Mesenchymal stem cell (in vitro differentiated cells and primary cell): ENCODE measurements around the gene PDZD2.
"Not testable (repeated sequence)": the region's sequence is repeated elsewhere in the genome, so short reads cannot be mapped to it uniquely, and the experiment has no call there.

Experiments used
- DNase-seq: peaks from one replicate; pipeline ENCODE4 v3.0.0-alpha.2; 2013
- H2AFZ ChIP-seq: one replicate; pipeline ENCODE4 v1.6.1; 2013; ENCODE audit warnings: low read depth, mild to moderate bottlenecking, control low read depth, inconsistent platforms, low read length, moderate library complexity
- H2AK5ac ChIP-seq: 2 replicates; pipeline ENCODE4 v1.6.1; 2013; ENCODE audit warnings: low read length, moderate library complexity, mild to moderate bottlenecking, inconsistent platforms; ENCODE audit not compliant: severe bottlenecking
- H2BK120ac ChIP-seq: one replicate; pipeline ENCODE4 v1.6.1; 2013; ENCODE audit warnings: low read depth, mild to moderate bottlenecking, inconsistent platforms, low read length, moderate library complexity
- H2BK12ac ChIP-seq, 2 experiments: one replicate each; pipeline ENCODE4 v1.6.1; 2013; ENCODE audit warnings: inconsistent platforms in 2 of 2, low read length in 2 of 2, mild to moderate bottlenecking in 2 of 2, moderate library complexity in 2 of 2, control low read depth in 1 of 2
- H2BK15ac ChIP-seq: one replicate; pipeline ENCODE4 v1.6.1; 2013; ENCODE audit warnings: mild to moderate bottlenecking, low read depth, inconsistent platforms; ENCODE audit not compliant: poor library complexity, severe bottlenecking
- H2BK5ac ChIP-seq: 2 replicates; pipeline ENCODE4 v1.6.1; 2013; ENCODE audit warnings: low read depth, mild to moderate bottlenecking, low read length, control low read depth, inconsistent platforms; ENCODE audit not compliant: poor library complexity, severe bottlenecking
- H3K14ac ChIP-seq, 2 experiments: one replicate each; pipeline ENCODE4 v1.6.1; 2013; ENCODE audit warnings: inconsistent platforms in 2 of 2, low read length in 2 of 2, control low read depth in 1 of 2, mild to moderate bottlenecking in 1 of 2, moderate library complexity in 1 of 2
- H3K18ac ChIP-seq, 2 experiments: one replicate each; pipeline ENCODE4 v1.6.1; 2013; ENCODE audit warnings: inconsistent platforms in 2 of 2, low read length in 2 of 2, control low read depth in 1 of 2, low read depth in 1 of 2, mild to moderate bottlenecking in 1 of 2
- H3K23ac ChIP-seq, 2 experiments: one replicate each; pipeline ENCODE4 v1.6.1; 2013; ENCODE audit warnings: inconsistent platforms in 2 of 2, low read length in 2 of 2, mild to moderate bottlenecking in 2 of 2, moderate library complexity in 2 of 2, control low read depth in 1 of 2
- H3K27ac ChIP-seq: 2 replicates; pipeline ENCODE4 v1.5.1; 2013; ENCODE audit warnings: mild to moderate bottlenecking, moderate library complexity, low read length, control low read depth, inconsistent platforms; ENCODE audit not compliant: poor library complexity, severe bottlenecking
- H3K27me3 ChIP-seq, 2 experiments: 2 replicates each; pipeline versions ENCODE4 v1.6.1 to v1.7.0; 2013; ENCODE audit warnings: low read length in 2 of 2, mild to moderate bottlenecking in 2 of 2, moderate library complexity in 2 of 2, control low read depth in 1 of 2, inconsistent platforms in 1 of 2; ENCODE audit not compliant: control insufficient read depth in 1 of 2, insufficient read depth in 1 of 2
- H3K36me3 ChIP-seq, 2 experiments: 2 replicates each; pipeline versions ENCODE4 v1.6.1 to v1.7.0; 2013; ENCODE audit warnings: low read length in 2 of 2, control low read depth in 1 of 2, inconsistent platforms in 1 of 2, low read depth in 1 of 2, mild to moderate bottlenecking in 1 of 2; ENCODE audit not compliant: insufficient read depth in 2 of 2, control insufficient read depth in 1 of 2
- H3K4ac ChIP-seq, 2 experiments: one replicate each; pipeline ENCODE4 v1.6.1; 2013; ENCODE audit warnings: inconsistent platforms in 2 of 2, low read length in 2 of 2, mild to moderate bottlenecking in 2 of 2, moderate library complexity in 2 of 2, control low read depth in 1 of 2, low read depth in 1 of 2
- H3K4me1 ChIP-seq: 2 replicates; pipeline ENCODE4 v1.6.1; 2013; ENCODE audit warnings: low read depth, low read length, control low read depth; ENCODE audit not compliant: control insufficient read depth, insufficient read depth
- H3K4me2 ChIP-seq: 2 replicates; pipeline ENCODE4 v1.6.1; 2013; ENCODE audit warnings: low read length, mild to moderate bottlenecking, inconsistent platforms; ENCODE audit not compliant: poor library complexity, severe bottlenecking
- H3K4me3 ChIP-seq, 2 experiments: 2 replicates each; pipeline versions ENCODE4 v1.5.1 to v1.7.0; 2013; ENCODE audit warnings: low read length in 2 of 2, mild to moderate bottlenecking in 2 of 2, control low read depth in 1 of 2, low read depth in 1 of 2; ENCODE audit not compliant: insufficient read depth in 1 of 2
- H3K79me1 ChIP-seq: replicated peaks from 2 replicates; pipeline ENCODE4 v1.6.1; 2013; ENCODE audit warnings: mild to moderate bottlenecking, control low read depth, low read length, inconsistent platforms; ENCODE audit not compliant: poor library complexity, severe bottlenecking
- H3K9ac ChIP-seq: 2 replicates; pipeline ENCODE4 v1.7.0; 2013; ENCODE audit warnings: mild to moderate bottlenecking, low read length, moderate library complexity
- H3K9me3 ChIP-seq: 2 replicates; pipeline ENCODE4 v1.7.0; 2013; ENCODE audit warnings: mild to moderate bottlenecking, low read length; ENCODE audit not compliant: control insufficient read depth
- H4K8ac ChIP-seq: one replicate; pipeline ENCODE4 v1.6.1; 2013; ENCODE audit warnings: inconsistent platforms, mild to moderate bottlenecking, low read length, moderate library complexity
- H4K91ac ChIP-seq: one replicate; pipeline ENCODE4 v1.6.1; 2013; ENCODE audit warnings: mild to moderate bottlenecking, low read length, inconsistent platforms
- WGBS: methylation state at CpG from one replicate; pipeline ENCODE4 v1.1.7; 2013; ENCODE audit warnings: mixed read lengths; 5-methylcytosine and 5-hydroxymethylcytosine counted together

The PDZD2 gene

DNA sequence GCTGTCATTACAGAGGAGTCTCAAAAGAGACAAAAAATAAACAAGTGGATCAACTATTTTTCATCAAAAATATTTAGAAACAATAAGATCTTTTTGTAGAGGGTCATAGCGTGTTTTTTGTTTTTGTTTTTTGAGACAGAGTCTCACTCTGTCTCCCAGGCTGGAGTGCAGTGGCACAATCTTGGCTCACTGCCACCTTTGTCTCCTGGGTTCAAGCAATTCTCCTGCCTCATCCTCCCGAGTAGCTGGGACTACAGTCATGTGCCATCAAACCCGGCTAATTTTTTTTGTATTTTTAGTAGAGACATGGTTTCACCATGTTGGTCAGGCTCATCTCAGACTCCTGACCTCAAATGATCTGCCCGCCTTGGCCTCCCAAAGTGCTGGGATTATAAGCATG, 36.6 kb upstream of the PDZD2 start:
- not testable (repeated sequence) for H3K18ac ChIP-seq, H3K23ac ChIP-seq, H3K4me1 ChIP-seq, H3K4me3 ChIP-seq, H2BK5ac ChIP-seq, H3K27ac ChIP-seq, H2BK12ac ChIP-seq, H3K36me3 ChIP-seq, H2AFZ ChIP-seq, H3K14ac ChIP-seq, H3K9me3 ChIP-seq, H4K91ac ChIP-seq, H2BK15ac ChIP-seq, H3K4ac ChIP-seq, H3K9ac ChIP-seq, H4K8ac ChIP-seq, H2BK120ac ChIP-seq, DNase-seq, H3K79me1 ChIP-seq, H2AK5ac ChIP-seq, H3K27me3 ChIP-seq, H3K4me2 ChIP-seq
- WGBS, result 83% methylated on average over 4 of the region's 4 CpGs

DNA sequence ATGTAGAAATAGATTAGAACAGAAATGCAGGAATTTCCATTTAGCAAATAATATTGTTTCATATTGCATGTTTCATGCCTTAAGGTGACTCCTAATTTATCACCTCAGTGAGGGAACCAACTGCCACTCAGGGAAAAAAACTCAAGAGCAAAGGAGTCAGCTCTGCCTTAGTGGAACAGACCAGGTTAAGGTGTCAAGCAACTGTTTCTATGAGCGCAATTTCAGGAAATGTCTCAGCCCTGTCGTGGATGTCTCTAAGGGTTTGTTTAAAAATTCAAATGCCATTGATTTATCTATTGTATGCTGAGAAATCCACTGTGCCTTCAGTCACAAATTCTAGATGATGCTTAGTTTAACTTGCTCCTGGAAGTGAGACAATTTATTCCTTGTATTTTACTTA, 34.7 kb upstream of the PDZD2 start:
- 51% methylated on average over 2 of the region's 2 CpGs for WGBS
- Histone ChIP-seq H4K91ac (no peak overlapping the region), H2AFZ (no peak overlapping the region), H2BK120ac (no peak overlapping the region), H3K36me3 (no peaks in the 10 kb centered on the region), H3K14ac (no peak overlapping the region), H3K27ac (no peak overlapping the region), H3K27me3 (peaks cover 5 to 6% of the 10 kb centered on the region in 2 experiments), H2AK5ac (no peak overlapping the region), H2BK15ac (no peak overlapping the region), H3K79me1 (no peaks in the 10 kb centered on the region), H3K9ac (no peak overlapping the region), H2BK12ac (no peak overlapping the region), H3K23ac (no peak overlapping the region), H3K18ac (no peak overlapping the region), H3K4ac (no peak overlapping the region), H2BK5ac (no peak overlapping the region), H3K9me3 (no peaks in the 10 kb centered on the region), H3K4me3 (no peak overlapping the region), H3K4me2 (no peak overlapping the region), H4K8ac (no peak overlapping the region), H3K4me1 (no peaks in the 10 kb centered on the region)
- DNase-seq, result no peak

DNA sequence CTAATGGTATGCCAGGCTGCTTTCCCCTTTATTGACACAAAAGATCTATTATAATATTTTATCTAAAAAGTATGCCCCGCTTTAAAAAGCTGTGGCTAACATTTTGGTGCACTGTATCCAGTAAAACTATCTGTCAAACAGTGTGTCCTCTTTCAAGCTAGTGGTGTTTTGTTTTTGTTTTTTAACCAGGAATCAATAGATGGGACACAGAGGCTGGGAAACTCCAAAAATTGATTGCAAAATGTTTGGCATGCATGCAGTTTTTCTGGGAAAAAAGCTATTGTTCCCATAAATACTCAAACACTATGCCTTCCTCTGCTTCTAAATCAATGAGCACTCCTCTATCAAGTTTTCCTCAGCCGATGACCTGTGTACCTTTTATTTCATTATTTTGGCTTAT, 34.3 kb upstream of the PDZD2 start:
- DNase-seq, result no peak
- Histone ChIP-seq H3K4me1 (no peaks in the 10 kb centered on the region), H3K4ac (no peak overlapping the region), H3K9me3 (no peaks in the 10 kb centered on the region), H2BK5ac (no peak overlapping the region), H3K4me2 (no peak overlapping the region), H3K14ac (no peak overlapping the region), H3K23ac (no peak overlapping the region), H2BK120ac (no peak overlapping the region), H2AFZ (no peak overlapping the region), H2BK12ac (no peak overlapping the region), H3K27ac (no peak overlapping the region), H3K4me3 (no peak overlapping the region), H3K27me3 (peaks cover 5 to 6% of the 10 kb centered on the region in 2 experiments), H4K8ac (no peak overlapping the region), H4K91ac (no peak overlapping the region), H3K36me3 (no peaks in the 10 kb centered on the region), H3K79me1 (no peaks in the 10 kb centered on the region), H3K9ac (no peak overlapping the region), H3K18ac (no peak overlapping the region), H2BK15ac (no peak overlapping the region), H2AK5ac (no peak overlapping the region)
- WGBS, result 50% methylated on average over 1 of the region's 2 CpGs

DNA sequence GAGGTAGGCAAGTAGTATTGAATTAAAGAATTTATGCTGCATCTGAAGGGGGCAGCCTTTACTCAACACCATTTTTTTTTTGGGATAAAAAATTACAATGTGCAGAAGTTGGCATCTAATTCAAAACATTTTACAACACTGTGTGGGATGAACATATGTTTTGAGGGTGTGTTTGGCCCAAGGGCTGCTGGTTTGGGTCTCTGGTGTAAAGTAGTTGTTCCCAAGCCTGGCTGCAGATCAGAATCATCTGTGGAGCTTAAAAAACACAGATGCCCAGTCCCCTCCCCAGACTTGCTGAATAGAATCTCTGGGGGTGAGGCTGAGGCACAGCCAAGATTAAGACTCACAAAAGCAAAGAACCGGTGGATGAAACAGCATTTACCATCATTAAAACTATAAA, 33.0 kb upstream of the PDZD2 start:
- Histone ChIP-seq H3K14ac (no peak overlapping the region), H3K9ac (no peak overlapping the region), H2BK15ac (no peak overlapping the region), H3K4me1 (no peaks in the 10 kb centered on the region), H2BK12ac (no peak overlapping the region), H3K18ac (no peak overlapping the region), H3K27me3 (peaks cover 6 to 8% of the 10 kb centered on the region in 2 experiments), H3K27ac (no peak overlapping the region), H2AFZ (no peak overlapping the region), H3K23ac (no peak overlapping the region), H4K8ac (no peak overlapping the region), H3K79me1 (no peaks in the 10 kb centered on the region), H3K4me3 (no peak overlapping the region), H2BK5ac (no peak overlapping the region), H2BK120ac (no peak overlapping the region), H4K91ac (no peak overlapping the region), H3K4ac (no peak overlapping the region), H3K9me3 (no peaks in the 10 kb centered on the region), H3K36me3 (no peaks in the 10 kb centered on the region), H3K4me2 (no peak overlapping the region), H2AK5ac (no peak overlapping the region)
- whole genome bisulfite sequencing, result 100% methylated on average over 1 of the region's 1 CpG
- no peak for DNase-seq
